Measurements from ENCODE around the gene NT5DC1.
"Not testable (repeated sequence)": the region's sequence is repeated elsewhere in the genome, so short reads cannot be mapped to it uniquely, and the experiment has no call there.

The NT5DC1 gene

DNA sequence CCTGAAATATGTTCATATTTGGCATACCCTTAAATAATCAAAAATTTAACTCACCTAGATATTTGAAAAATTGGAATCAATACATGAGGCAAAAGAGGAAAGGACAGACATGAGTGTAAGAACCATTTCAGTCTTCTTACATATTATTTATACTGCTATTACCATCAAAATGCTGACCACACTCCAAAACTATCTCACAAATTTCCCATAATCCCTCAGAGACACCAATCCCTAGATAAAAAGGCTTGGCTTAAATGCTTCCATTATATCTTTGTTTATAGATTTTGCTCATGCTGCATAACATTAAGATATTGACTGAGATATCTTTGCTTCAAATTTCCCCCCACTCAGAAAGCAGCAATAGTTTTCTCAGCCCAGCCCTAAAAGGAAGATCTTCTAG lies 11.7 kb upstream of the NT5DC1 start:
- DNase-seq (ENCODE audit: low spot score) = no peak
- FAIRE-seq = no peak

GRCh38 chr6:116090251-116090650 lies 10.4 kb upstream of the NT5DC1 start:
- DNase-seq (ENCODE audit: low spot score) = no peak
- FAIRE-seq = no peak

- FAIRE-seq = no peak
- DNase-seq (ENCODE audit: low spot score) = no peak
Observed at GRCh38 chr6:116094041-116094440, 6.6 kb upstream of the NT5DC1 start.

- not testable (repeated sequence) for FAIRE-seq; DNase-seq (ENCODE audit: low spot score)
Observed at GRCh38 chr6:116096048-116096759, 4.4 kb upstream of the NT5DC1 start.

- no peak for FAIRE-seq
- DNase-seq (ENCODE audit: low spot score) = no peak
Observed at GRCh38 chr6:116096979-116097816, 3.5 kb upstream of the NT5DC1 start.

GRCh38 chr6:116099036-116099435 lies 1.6 kb upstream of the NT5DC1 start:
- DNase-seq (ENCODE audit: low spot score) = no peak
- no peak for FAIRE-seq

- DNase-seq (ENCODE audit: low spot score) (no peak), FAIRE-seq (no peak)
Observed at GRCh38 chr6:116101302-116101718, 657 bp downstream of the NT5DC1 start.

DNA sequence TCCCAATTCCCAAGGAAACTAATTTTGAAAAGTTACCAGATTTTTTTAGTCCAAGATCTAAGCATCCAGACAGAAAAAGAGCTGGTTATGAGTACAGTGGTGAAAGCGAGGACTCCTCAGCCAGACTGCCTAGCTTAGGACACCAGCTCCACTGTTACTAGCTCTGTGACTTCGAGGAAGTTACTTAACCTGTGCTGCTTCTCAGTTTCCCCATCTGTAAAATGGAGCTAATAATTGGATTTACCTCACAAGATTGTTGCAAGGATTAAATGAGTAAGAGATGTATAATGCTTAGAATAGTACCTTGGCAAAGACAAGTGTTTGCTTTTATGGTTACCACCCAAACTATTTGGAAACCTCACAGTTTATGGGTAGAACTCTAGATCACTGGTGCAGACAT lies 1.1 kb downstream of the NT5DC1 start:
- no peak for FAIRE-seq
- DNase-seq (ENCODE audit: low spot score) = no peak

GRCh38 chr6:116102873-116103272 lies 2.2 kb downstream of the NT5DC1 start:
- FAIRE-seq (no peak), DNase-seq (ENCODE audit: low spot score) (no peak)

DNA sequence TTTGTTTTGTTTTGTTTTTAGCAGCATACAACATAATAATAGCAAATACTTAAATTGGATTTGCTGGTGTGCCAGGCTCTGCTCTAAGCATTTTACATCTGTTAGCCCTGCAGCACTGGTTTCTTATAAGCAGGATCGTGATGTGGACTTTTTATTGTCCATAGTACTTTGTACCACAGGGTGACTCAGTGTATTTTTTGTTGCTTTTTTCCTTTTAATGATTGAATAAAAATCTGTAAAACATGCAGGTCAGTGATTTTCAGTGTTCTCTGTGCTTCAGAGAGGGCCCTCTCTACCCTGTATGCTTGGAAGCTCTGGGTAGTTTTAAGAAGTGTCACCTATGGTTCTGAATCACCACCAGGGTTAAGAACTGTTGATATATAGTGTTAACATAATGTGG lies 4.0 kb downstream of the NT5DC1 start:
- DNase-seq (ENCODE audit: low spot score) = no peak
- FAIRE-seq = no peak

DNA sequence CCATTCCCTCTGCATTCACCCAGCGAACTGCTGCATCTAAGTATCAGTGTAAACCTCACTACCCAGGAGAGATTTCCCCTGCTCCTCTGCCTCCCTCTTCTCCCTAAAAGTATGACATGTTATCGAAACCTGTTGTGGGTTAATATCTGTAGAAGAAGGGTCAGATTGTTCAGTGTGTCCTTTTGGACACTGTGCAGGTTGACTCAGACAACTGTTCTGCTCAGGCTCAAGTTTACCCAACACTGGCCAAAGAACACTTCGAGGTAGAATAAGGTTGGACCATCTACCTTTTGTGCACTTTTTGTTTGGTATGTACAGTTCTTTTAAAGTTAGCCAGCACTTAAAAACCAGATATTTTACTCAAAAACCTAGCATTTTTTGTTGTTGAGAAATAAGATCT lies 4.6 kb downstream of the NT5DC1 start:
- no peak for FAIRE-seq
- DNase-seq (ENCODE audit: low spot score) = no peak

DNA sequence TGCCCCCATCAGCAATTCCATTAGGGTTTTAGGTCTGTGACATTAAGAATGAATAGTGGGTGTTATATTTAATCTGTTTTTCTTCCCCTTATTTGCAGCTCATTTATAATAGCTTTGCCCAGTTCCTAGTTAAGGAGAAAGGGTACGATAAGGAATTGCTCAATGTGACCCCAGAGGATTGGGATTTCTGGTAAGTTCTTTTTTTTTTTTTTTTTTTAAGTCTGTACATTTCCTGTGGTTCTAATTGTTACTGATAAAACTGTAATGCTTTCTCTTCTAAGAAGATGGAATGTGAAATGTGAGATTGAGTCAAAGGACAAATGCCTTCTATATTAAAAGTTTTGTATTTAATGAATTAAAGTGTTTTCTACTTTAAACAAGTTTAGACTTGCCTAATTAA lies 5.5 kb downstream of the NT5DC1 start:
- DNase-seq (ENCODE audit: low spot score) (no peak), FAIRE-seq (no peak)

GRCh38 chr6:116108836-116109235 lies 8.2 kb downstream of the NT5DC1 start:
- FAIRE-seq = no peak
- no peak for DNase-seq (ENCODE audit: low spot score)

DNA sequence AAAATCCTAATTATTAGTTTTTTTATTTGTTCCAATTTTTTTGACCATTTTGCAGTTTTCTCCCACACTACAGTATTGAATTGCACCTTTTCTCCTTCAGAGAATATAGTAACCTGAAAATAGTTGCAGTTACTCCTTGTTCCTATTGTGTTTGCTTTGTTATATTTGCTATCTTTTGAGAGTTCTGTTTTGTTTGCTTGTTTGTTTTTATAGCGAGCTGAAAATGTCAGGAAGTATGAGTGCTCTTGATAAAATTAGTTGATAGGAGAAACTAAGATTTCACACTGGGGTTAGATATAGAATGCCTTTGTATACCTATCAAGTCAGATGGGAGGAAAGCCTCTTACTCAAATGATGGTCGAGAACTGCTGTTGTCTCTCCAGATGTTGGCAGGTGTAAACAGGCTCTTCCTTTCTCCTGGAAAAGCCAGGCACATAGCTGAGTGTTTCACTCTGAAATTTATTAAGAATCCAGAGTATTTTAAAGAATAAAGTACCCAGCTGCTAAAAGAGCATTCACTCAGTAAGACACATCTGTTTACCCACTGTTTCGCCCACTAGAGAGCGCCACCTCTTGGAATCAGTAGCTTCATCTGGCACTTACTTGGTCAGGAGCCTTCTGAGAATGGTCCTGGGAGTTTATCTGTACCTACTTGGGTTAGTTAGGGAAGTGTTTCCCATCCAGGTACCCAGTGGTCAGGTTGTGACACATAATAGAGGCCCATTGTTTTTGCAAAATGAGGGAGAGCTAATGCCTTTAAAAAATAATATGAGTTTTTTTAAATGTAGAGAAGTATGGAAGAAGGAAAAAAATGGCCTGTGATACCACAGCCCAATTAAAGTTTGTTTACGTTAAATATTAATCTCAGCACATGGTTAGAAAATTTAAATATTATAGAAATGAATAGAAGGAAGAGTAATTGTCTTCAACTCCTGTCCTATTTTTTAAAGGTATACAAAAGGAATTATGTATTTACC lies 11.2 kb downstream of the NT5DC1 start:
- FAIRE-seq (no peak), DNase-seq (ENCODE audit: low spot score) (peak; percentile 16)

GRCh38 chr6:116113386-116113785 lies 12.7 kb downstream of the NT5DC1 start:
- no peak for DNase-seq (ENCODE audit: low spot score)
- no peak for FAIRE-seq

- no peak for FAIRE-seq
- DNase-seq (ENCODE audit: low spot score) = no peak
Observed at GRCh38 chr6:116115781-116116180, 15.1 kb downstream of the NT5DC1 start.

DNA sequence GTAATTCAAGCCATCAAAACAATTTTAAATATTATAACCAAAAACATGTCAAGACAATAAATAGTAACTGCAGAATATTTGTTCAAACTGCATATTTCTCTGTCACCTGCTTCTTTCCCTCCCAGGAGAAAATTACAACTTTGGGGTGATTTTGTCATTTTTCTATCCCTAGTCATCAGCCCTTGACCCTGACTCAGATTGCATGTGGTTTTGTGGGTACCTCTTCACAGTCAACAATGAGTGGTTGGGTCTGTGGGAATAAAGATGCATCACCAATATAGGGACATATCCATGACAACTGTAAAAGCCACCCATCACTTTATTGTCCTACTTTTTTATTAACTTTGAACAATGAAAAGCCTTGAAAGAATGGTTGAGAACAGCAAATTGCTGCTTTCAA lies 18.0 kb downstream of the NT5DC1 start:
- no peak for DNase-seq (ENCODE audit: low spot score)
- no peak for FAIRE-seq

- FAIRE-seq (no peak), DNase-seq (ENCODE audit: low spot score) (no peak)
Observed at GRCh38 chr6:116120430-116120829, 19.8 kb downstream of the NT5DC1 start.

GRCh38 chr6:116126032-116126431 lies 25.4 kb downstream of the NT5DC1 start, which contains the start of gene COL10A1:
TSS of gene COL10A1 (minus strand) at chr6:116126132. CDS start at chr6:116125492, 640 bp downstream.
- DNase-seq (ENCODE audit: low spot score) (no peak), FAIRE-seq (no peak)

DNA sequence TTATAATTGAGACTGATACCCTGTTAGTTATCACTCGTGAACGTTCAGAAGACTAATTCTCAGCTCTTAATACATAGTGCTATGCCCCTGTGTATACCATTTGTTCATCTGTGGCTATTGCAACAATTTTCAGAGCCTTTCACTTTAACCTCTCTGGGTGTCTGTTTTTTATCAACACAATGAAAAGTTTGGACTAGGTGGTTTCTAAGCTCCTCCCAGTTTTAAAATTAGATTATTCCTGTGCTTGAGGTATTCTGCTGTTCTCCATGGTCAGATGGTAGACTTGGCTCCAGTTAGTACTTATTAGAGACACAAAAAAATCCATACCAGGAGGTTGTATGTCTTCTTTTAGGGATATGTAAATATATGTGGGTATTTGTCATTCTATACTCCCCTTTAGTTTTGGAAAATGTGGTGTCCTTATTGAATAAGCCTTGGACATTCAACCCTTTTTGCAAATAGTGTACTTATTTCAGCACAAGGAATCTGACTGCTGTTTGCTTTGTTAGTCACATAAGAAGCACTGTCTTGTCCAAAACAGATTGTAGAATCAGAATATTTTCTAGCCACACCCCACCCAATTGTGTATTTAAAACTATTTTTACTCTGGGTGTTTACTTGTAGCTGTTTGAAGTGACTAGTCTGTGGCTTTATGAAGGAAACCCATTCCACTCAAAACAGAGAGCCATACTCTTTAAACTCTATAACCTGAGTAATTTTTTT lies 27.3 kb downstream of the NT5DC1 start:
- FAIRE-seq (no peak), DNase-seq (ENCODE audit: low spot score) (no peak)

DNA sequence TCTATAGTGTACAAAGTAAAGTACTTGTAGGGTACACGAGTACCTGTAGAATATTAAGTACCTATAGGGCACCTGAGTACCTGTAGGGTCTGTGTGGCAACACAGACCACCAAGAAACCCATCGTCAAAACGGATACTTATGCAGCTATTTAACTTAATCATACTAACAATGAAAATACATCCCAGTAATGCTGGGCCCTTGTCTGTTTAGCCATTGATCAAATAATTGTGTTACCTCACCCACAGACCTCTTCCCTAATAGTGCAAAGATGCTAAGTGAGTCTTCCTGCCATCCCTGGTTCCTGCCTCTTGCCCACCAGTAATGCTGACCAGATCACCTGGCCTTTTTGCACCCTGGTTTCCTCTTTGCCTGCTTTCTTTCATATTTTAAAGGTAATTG lies 32.8 kb downstream of the NT5DC1 start:
- DNase-seq (ENCODE audit: low spot score) = no peak

More for the DNA sequence above, 32.8 kb downstream of the NT5DC1 start:
- no peak for FAIRE-seq

All from urothelium cell line (cell line).